Prostate gland (tissue), 2 donors: Measurements from ENCODE around the gene MYO7B. TPM values are rescaled to one million over a fixed set of nuclear protein-coding genes. Genes with fewer than 3 reads are reported as not detected.

Experiments used
- DNase-seq: peaks from one replicate; pipeline ENCODE4 v3.0.0-alpha.2; 2019; ENCODE audit warnings: low spot score
- H3K27ac ChIP-seq, 2 donors: fragments of 200-600 bp; sonication (generic); 2 replicates each; pipeline ENCODE4 v1.5.1; 2017 to 2019
- H3K27me3 ChIP-seq: fragments of 200-600 bp; sonication (generic); replicated peaks from 2 replicates; pipeline ENCODE4 v1.5.1; 2019; ENCODE audit not compliant: insufficient read depth
- H3K36me3 ChIP-seq, 2 donors: fragments of 200-600 bp; sonication (generic); 1 replicate in 1 of 2; 2 replicates in 1 of 2; pipeline versions ENCODE4 v1.5.1 to v1.8.1; 2017 to 2019
- H3K4me1 ChIP-seq: fragments of 200-600 bp; sonication (generic); replicated peaks from 2 replicates; pipeline ENCODE4 v1.5.1; 2019
- H3K4me3 ChIP-seq, 2 donors: fragments of 200-600 bp; sonication (generic); 2 replicates each; pipeline ENCODE4 v1.5.1; 2017 to 2019
- H3K9me3 ChIP-seq: fragments of 200-600 bp; sonication (generic); 2 replicates; pipeline ENCODE4 v1.5.1; 2017
- CTCF ChIP-seq, 4 experiments: fragments of 200-600 bp in 2 of 4; fragments of 450-650 bp in 2 of 4; sonication (generic) in 2 of 4; IDR thresholded peaks; 1 replicate in 3 of 4; 2 replicates in 1 of 4; pipeline ENCODE4 v1.5.1; 2016 to 2019; ENCODE audit warnings: antibody characterized with exemption in 4 of 4, mild to moderate bottlenecking in 2 of 4, moderate library complexity in 2 of 4
- POLR2A ChIP-seq: fragments of 450-650 bp; IDR thresholded peaks from one replicate; pipeline ENCODE4 v1.6.1; 2016; ENCODE audit warnings: antibody characterized with exemption, mild to moderate bottlenecking
- POLR2AphosphoS5 ChIP-seq: sonication (generic); formaldehyde crosslinking; IDR thresholded peaks from one replicate; pipeline ENCODE4 v1.6.1; 2017; ENCODE audit warnings: antibody characterized with exemption
- WGBS: methylation state at CpG from one replicate; pipeline ENCODE4 v1.1.5; 2018; 5-methylcytosine and 5-hydroxymethylcytosine counted together
- intact Hi-C: fragments of 100-400 bp; cut with DNase I; formaldehyde crosslinking; loops from one replicate; pipeline ENCODE4 v1.14.2; 2022
- total RNA-seq, 2 donors: library from RNA; depleted of rRNA; stranded (reverse); fragments of >200 nt; gene quantifications; one replicate each; pipeline ENCODE4 v1.1.0, GENCODE V29; 2016

MYO7B gene
- total RNA-seq, 2 donors from 2014 or later, result 1.4 TPM; not detected in 1

- no peak overlapping the region for H3K4me3 ChIP-seq
- no peaks in the 10 kb centered on the region for H3K27me3 ChIP-seq
- no peak overlapping the region for H3K27ac ChIP-seq
- no peaks in the 10 kb centered on the region for H3K4me1 ChIP-seq
- 76% methylated on average over 10 of the region's 17 CpGs for WGBS
- no peaks in the 10 kb centered on the region for H3K36me3 ChIP-seq
- intact Hi-C loops, result no loop called here
- no peak for TF ChIP-seq CTCF (IDR thresholded peaks at IDR 0.05)
- no peak for TF ChIP-seq POLR2A
- TF ChIP-seq POLR2AphosphoS5, result no peak
- no peak for DNase-seq
- no peaks in the 10 kb centered on the region for H3K9me3 ChIP-seq
These were observed 96.6 kb downstream of the MYO7B start for GRCh38 chr2:127631997-127632581.

GRCh38 chr2:127632592-127633489 lies 97.4 kb downstream of the MYO7B start:
- Histone ChIP-seq H3K27ac (no peak overlapping the region), H3K4me3 (no peak overlapping the region), H3K36me3 (no peaks in the 10 kb centered on the region), H3K4me1 (no peaks in the 10 kb centered on the region), H3K9me3 (no peaks in the 10 kb centered on the region), H3K27me3 (no peaks in the 10 kb centered on the region)
- WGBS, result 83% methylated on average over 25 of the region's 25 CpGs
- no peak for DNase-seq
- intact Hi-C loops, result no loop called here
- TF ChIP-seq CTCF (IDR thresholded peaks at IDR 0.05) (no peak), POLR2AphosphoS5 (no peak)

GRCh38 chr2:127633556-127634065 lies 98.1 kb downstream of the MYO7B start:
- H3K27ac ChIP-seq, result no peak overlapping the region
- WGBS, result 93% methylated on average over 9 of the region's 9 CpGs
- no peak overlapping the region for H3K4me3 ChIP-seq
- no peaks in the 10 kb centered on the region for H3K27me3 ChIP-seq
- no peak for DNase-seq
- no peaks in the 10 kb centered on the region for H3K36me3 ChIP-seq
- TF ChIP-seq CTCF (IDR thresholded peaks at IDR 0.05) (no peak), POLR2AphosphoS5 (no peak), POLR2A (no peak)
- H3K9me3 ChIP-seq, result no peaks in the 10 kb centered on the region
- intact Hi-C loops, result no loop called here
- H3K4me1 ChIP-seq, result no peaks in the 10 kb centered on the region

- DNase-seq, result no peak
- H3K9me3 ChIP-seq, result no peaks in the 10 kb centered on the region
- TF ChIP-seq POLR2A (no peak), CTCF (IDR thresholded peaks at IDR 0.05) (no peak), POLR2AphosphoS5 (no peak)
- WGBS, result 76% methylated on average over 16 of the region's 16 CpGs
- H3K4me1 ChIP-seq, result no peaks in the 10 kb centered on the region
- intact Hi-C loops, result no loop called here
- H3K27me3 ChIP-seq, result no peaks in the 10 kb centered on the region
- H3K36me3 ChIP-seq, result no peaks in the 10 kb centered on the region
- H3K27ac ChIP-seq, result no peak overlapping the region
- H3K4me3 ChIP-seq, result no peak overlapping the region
These were observed 98.7 kb downstream of the MYO7B start for GRCh38 chr2:127634066-127634617.
